Epithelial cell of esophagus (primary cell): ENCODE measurements around the gene AHCYL2.
A peak's percentile ranks its signal among the peaks of the same experiment; 100 is the strongest.
"Not testable (repeated sequence)": the region's sequence is repeated elsewhere in the genome, so short reads cannot be mapped to it uniquely, and the experiment has no call there.

Experiments used
- DNase-seq: peaks from one replicate; pipeline ENCODE4 v3.0.0; 2010; ENCODE audit warnings: low read depth
- H3K4me3 ChIP-seq: 2 replicates; pipeline ENCODE4 v1.5.1; 2011; ENCODE audit warnings: mild to moderate bottlenecking, low read length, control low read depth
- TF ChIP-seq, protein P1 (sequence below): IDR thresholded peaks from 2 replicates; pipeline ENCODE4 v1.5.1; 2011; ENCODE audit warnings: low read depth, mild to moderate bottlenecking, low read length, control low read depth, inconsistent platforms; ENCODE audit not compliant: insufficient read depth; ENCODE audit errors: missing control alignments

The AHCYL2 gene

DNA sequence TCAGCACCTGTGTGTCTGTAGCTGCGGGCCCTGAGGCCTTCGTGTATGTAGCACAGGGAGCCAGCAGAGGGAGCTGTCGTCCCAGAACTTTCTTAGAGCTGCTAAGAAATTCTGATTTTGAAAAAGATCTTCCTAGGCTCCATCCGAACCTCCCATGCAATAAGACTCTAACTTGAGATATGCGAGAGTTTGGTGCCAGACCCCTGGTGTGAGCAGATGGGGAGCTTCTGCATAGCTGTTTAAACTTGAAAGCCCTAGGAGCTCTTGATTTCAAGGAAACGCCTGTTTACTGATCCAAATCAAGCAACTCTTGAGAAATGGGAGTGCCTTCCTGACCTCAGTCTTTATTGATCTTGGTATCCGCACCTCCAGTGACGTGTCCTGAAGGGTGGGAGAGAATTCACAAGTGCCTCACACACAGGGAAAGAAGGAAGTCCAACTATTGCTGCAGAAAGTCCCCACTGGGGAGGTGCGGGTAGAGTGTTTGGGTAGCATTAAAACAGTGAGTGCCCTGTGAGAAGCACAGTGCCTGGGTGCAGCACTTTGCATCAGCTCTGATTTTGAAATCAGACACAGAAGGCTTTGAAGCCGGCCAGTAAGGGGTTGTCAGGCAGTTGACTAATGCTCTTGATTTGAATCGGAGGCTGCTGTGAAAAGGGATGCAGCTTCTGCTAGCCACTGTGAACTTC is 143.0 kb downstream of the AHCYL2 start:
- no peak overlapping the region for H3K4me3 ChIP-seq
- peak; percentile 82 for DNase-seq
- TF ChIP-seq, protein P1, sequence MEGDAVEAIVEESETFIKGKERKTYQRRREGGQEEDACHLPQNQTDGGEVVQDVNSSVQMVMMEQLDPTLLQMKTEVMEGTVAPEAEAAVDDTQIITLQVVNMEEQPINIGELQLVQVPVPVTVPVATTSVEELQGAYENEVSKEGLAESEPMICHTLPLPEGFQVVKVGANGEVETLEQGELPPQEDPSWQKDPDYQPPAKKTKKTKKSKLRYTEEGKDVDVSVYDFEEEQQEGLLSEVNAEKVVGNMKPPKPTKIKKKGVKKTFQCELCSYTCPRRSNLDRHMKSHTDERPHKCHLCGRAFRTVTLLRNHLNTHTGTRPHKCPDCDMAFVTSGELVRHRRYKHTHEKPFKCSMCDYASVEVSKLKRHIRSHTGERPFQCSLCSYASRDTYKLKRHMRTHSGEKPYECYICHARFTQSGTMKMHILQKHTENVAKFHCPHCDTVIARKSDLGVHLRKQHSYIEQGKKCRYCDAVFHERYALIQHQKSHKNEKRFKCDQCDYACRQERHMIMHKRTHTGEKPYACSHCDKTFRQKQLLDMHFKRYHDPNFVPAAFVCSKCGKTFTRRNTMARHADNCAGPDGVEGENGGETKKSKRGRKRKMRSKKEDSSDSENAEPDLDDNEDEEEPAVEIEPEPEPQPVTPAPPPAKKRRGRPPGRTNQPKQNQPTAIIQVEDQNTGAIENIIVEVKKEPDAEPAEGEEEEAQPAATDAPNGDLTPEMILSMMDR, result peak; percentile 93

DNA sequence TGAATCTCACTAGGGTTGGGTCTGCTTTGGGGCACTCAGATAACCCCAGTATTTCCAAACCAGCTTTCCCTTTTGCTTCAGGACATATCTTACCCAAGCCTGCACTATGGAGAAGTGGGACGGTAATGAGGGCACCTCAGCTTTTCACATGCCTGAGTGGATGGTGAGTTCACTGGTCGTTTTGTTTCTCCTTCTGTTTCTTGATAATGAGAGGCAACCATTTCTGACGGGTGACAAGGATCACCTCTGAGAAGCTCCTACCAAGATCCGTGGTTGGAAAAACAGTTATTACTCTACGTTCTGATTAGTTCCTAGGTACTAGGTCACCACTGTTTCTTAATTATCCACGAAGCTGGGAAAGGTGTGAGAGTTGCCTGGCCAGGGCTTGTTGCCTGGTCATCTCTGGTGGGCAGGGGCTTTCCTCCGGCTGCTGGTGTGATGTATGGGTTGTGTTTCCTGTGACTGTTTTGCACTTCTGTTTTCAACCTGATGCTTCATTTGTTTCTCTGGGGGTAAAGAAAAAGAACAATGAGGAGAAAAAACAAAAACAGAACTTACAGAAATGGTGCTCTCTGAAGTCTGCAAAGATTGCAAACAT is 143.7 kb downstream of the AHCYL2 start:
- DNase-seq, result no peak
- no peak overlapping the region for H3K4me3 ChIP-seq
- TF ChIP-seq, protein P1, result no peak

DNA sequence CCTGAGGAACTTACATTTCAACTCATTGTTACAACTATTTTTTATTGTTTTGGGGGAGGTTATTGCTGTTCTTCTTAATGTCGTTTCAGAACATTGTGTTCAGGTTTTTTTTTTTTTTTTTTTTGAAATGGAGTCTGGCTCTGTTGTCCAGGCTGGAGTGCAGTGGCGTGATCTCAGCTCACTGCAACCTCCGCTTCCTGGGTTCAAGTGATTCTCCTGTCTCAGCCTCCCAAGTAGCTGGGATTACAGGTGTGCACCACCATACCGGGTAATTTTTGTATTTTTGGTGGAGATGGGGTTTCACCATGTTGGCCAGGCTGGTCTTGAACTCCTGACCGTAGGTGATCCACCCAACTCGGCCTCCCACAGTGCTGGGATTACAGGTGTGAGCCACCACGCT is 144.6 kb downstream of the AHCYL2 start:
- not testable (repeated sequence) for H3K4me3 ChIP-seq, DNase-seq

DNA sequence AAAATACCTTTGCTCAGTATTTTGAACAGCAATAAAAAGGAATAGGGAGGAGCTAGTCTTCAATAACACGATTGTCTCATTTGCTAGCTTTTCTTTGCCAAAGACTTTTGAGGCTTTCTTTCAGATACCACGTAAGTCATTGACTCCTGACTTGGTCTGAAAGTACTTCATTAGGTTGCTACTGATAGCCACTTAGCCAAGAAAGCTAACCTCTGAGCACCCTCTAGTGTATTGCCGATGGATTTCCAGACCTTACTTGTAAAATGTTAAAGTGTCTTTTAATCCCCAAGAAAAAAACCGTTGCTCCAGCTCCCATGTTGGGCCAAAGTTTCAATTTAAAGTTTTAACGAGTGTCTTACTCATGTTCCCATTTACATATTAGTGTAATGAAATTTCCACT is 146.0 kb downstream of the AHCYL2 start:
- no peak for DNase-seq
- H3K4me3 ChIP-seq, result no peak overlapping the region
- TF ChIP-seq, protein P1, result no peak

DNA sequence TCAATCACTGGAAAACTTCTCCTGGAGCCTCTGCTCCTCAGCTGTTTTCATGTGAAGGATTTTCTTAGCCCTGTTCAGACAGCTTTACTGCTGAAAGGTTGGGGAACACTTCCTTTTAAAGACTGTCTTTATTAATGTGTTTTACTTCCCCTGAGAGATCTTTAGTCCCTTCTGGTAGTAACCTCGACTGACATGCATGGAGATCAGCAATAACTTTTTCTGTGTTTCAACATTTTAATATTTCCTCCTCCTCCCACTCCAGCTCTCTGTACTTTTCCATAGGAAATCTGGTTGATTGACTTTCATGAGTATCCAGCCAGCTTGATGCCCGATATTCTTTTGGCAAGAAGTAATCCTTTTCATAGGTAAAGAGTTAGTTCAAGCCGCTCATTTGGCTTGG is 146.7 kb downstream of the AHCYL2 start:
- H3K4me3 ChIP-seq, result no peak overlapping the region
- TF ChIP-seq, protein P1, result no peak
- DNase-seq, result no peak

DNA sequence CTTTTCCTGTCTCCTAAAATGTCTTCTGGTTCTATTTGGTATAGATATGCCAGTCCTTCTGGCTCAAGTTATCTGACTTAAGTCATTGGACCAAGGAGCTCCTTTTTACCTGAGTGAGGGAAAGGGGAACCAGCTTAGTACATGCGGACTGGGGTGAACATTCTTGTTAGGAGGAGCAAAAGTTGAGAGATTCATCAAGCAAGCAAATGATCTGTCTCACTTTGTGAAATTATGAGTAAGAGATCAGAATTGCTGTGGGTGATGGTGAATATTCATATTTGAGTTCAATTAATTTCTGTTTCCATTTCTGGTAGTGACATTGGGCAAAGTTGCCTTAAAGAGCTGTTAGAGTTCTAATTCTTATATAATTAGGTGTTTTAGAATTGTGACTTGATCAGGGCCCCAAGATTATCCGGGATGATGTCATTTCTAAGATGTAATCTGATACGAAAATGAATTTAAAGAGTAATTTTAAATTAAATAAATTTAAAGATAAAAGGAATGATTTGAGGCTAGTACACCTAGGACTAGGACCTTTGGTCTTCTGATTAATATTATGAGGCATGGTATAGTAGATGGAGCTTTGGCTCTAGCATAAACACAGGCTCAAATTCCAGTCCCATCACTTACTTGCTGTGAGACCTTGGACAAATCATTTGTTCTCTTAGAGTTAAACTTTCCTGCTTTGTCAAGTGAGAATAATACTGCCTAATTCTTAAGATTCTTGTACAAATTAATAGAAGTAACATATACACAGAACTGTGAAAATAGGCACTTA is 149.0 kb downstream of the AHCYL2 start:
- no peak overlapping the region for H3K4me3 ChIP-seq
- TF ChIP-seq, protein P1, result no peak
- no peak for DNase-seq

DNA sequence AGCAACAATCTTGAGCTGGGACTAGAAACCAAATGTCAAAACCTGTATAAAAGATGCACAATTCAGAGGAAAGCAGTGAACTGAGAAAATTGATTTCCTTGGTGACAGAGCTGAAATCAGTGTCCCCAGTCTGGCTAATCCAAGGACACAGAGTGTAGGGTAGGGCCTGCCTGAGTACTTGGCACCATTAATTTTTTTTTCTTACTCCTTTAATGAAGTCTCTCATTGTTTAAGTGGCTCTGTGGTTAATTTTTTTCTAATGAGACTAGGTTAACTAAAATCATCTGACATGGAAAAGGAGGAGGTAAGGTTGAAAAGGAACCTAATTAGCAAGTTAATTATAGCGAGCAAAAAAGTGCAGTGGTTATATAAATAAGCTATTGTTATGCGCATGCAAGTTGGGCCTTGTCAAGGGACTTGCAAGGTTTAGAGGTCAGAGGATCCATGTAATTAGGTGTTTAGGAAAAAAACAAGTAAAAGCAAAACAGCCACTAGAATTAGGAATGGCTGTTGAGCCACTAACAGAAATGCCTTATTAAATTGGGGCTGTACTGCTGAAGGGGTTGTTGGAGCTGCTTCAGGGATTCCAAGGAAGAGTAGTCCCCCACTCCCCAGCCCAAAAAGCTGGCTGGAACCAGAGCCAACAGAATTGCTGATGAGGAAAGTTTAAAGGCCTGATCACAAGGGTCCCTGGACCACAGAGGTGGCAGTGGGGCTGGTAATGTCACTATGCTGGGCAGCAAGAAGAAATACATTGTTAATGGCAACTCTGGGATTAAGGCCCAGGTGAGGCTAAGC is 150.5 kb downstream of the AHCYL2 start:
- TF ChIP-seq, protein P1, result no peak
- no peak for DNase-seq
- no peak overlapping the region for H3K4me3 ChIP-seq
